Panc1 (cell line): ENCODE results near the gene MAMSTR. TPM values are rescaled to one million over a fixed set of nuclear protein-coding genes. Genes with fewer than 3 reads are reported as not detected.

Experiments
- ATAC-seq: fragments of 200-7000 bp; cut with Tn5 transposase; 2 replicates; pipeline ENCODE4 v1.9.1; 2020; ENCODE audit warnings: mild to moderate bottlenecking, moderate library complexity
- BruUV-seq: library from RNA; stranded (reverse); fragments of 400-500 nt; replicated peaks from 2 replicates; lab custom pipeline; 2021; lab: Mats Ljungman, UMichigan
- CTCF ChIA-PET: fragments of 300-600 bp; sonication (Branson Sonifier 250); formaldehyde crosslinking; loops from one replicate; lab custom pipeline; 2022; ENCODE audit warnings: antibody characterized with exemption; lab: Charles Lee
- POLR2A ChIA-PET: fragments of 300-600 bp; sonication (Branson Sonifier 250); formaldehyde crosslinking; loops from one replicate; lab custom pipeline; 2022; ENCODE audit warnings: antibody characterized with exemption; lab: Charles Lee
- DNase-seq: peaks from one replicate; pipeline ENCODE4 v3.0.0-alpha.2; 2010; ENCODE audit warnings: low read depth, low spot score
- H3K27ac ChIP-seq: 2 replicates; pipeline ENCODE4 v1.5.1; 2011; ENCODE audit warnings: mild to moderate bottlenecking, low read length, inconsistent platforms
- H3K27me3 ChIP-seq: fragments of 200-500 bp; sonication (Bioruptor generic); 2 replicates; pipeline ENCODE4 v1.6.0; 2014; ENCODE audit warnings: low read length, inconsistent platforms; ENCODE audit not compliant: control insufficient read depth, insufficient read depth
- H3K36me3 ChIP-seq: fragments of 200-500 bp; sonication (Bioruptor generic); 2 replicates; pipeline ENCODE4 v1.5.1; 2014; ENCODE audit warnings: inconsistent platforms, mild to moderate bottlenecking, low read length, moderate library complexity; ENCODE audit not compliant: control insufficient read depth, insufficient read depth
- H3K4me1 ChIP-seq: 2 replicates; pipeline ENCODE4 v1.5.1; 2011; ENCODE audit warnings: inconsistent platforms, mild to moderate bottlenecking, low read length, moderate library complexity; ENCODE audit not compliant: control insufficient read depth, insufficient read depth
- H3K4me3 ChIP-seq, 2 experiments: 2 replicates each; pipeline ENCODE4 v1.5.1; 2011 to 2012; ENCODE audit warnings: low read depth in 2 of 2, low read length in 2 of 2, mild to moderate bottlenecking in 2 of 2, inconsistent platforms in 1 of 2, moderate library complexity in 1 of 2
- H3K9me3 ChIP-seq: fragments of 200-500 bp; sonication (Bioruptor generic); 2 replicates; pipeline ENCODE4 v1.5.1; 2014; ENCODE audit warnings: low read depth, mild to moderate bottlenecking, inconsistent platforms, low read length, moderate library complexity; ENCODE audit not compliant: control insufficient read depth, insufficient read depth
- CTCF ChIP-seq: fragments of 450-650 bp; IDR thresholded peaks from 2 replicates; pipeline ENCODE4 v1.5.1; 2017; ENCODE audit warnings: mild to moderate bottlenecking
- POLR2AphosphoS5 ChIP-seq: IDR thresholded peaks from 2 replicates; pipeline ENCODE4 v1.6.1; 2012; ENCODE audit warnings: mild to moderate bottlenecking, low read depth, low read length, moderate library complexity
- REST ChIP-seq, 2 experiments: IDR thresholded peaks; 2 replicates each; pipeline ENCODE4 v1.6.1; 2011 to 2012; ENCODE audit warnings: low read depth in 2 of 2, control low read depth in 1 of 2, low read length in 1 of 2, mild to moderate bottlenecking in 1 of 2, moderate library complexity in 1 of 2; ENCODE audit not compliant: insufficient read depth in 1 of 2
- SIN3A ChIP-seq: IDR thresholded peaks from 2 replicates; pipeline ENCODE4 v1.6.1; 2012; ENCODE audit warnings: low read depth, mild to moderate bottlenecking, low read length, moderate library complexity, borderline replicate concordance; ENCODE audit not compliant: insufficient read depth
- TCF7L2 ChIP-seq: IDR thresholded peaks from 2 replicates; pipeline ENCODE4 v1.6.1; 2011; ENCODE audit warnings: mild to moderate bottlenecking, low read depth, low read length, inconsistent platforms
- in situ Hi-C: cut with HindIII; loops from 2 replicates; pipeline ENCODE4 v1.10.0; 2016; ENCODE audit warnings: low sequenced_read_pairs, low pct_unique_long_range_greater_than_20kb
- intact Hi-C: fragments of 100-400 bp; cut with micrococcal nuclease; formaldehyde crosslinking; loops from one replicate; pipeline ENCODE4 v1.10.0; 2022; ENCODE audit not compliant: unreplicated experiment
- total RNA-seq: library from RNA; stranded (reverse); gene quantifications from one replicate; pipeline ENCODE4 v1.2.1, GENCODE V29; 2021; ENCODE audit not compliant: unreplicated experiment

Gene MAMSTR
- total RNA-seq, 1 experiment from 2014 or later = 3.3 TPM

GRCh38 chr19:48735031-48735615 lies 15.6 kb upstream of the MAMSTR start:
- H3K4me3 ChIP-seq = no peak overlapping the region
- no peak overlapping the region for H3K27ac ChIP-seq
- intact Hi-C loops = no loop called here
- no peak for ATAC-seq
- BruUV-seq = no TSS peak
- DNase-seq = no peak
- POLR2A ChIA-PET = no interaction called here
- in situ Hi-C loops = no loop called here
- H3K4me1 ChIP-seq = no peaks in the 10 kb centered on the region
- H3K27me3 ChIP-seq = no peaks in the 10 kb centered on the region
- no peaks in the 10 kb centered on the region for H3K9me3 ChIP-seq
- no peaks in the 10 kb centered on the region for H3K36me3 ChIP-seq
- TF ChIP-seq CTCF (no peak), REST (IDR thresholded peaks at IDR 0.05; ENCODE audit: insufficient read depth in 1 of 2, low read depth in 2 of 2, low read length in 1 of 2) (no peak), SIN3A (no peak), POLR2AphosphoS5 (no peak), TCF7L2 (no peak)
- CTCF ChIA-PET = no interaction called here

GRCh38 chr19:48734625-48735024 lies 15.1 kb upstream of the MAMSTR start:
- POLR2A ChIA-PET = interaction anchor here (0.7 kb wide), 1 partner anchor 90 kb away, joined by 6 read pairs; no protein-coding TSS in a partner anchor
- H3K4me1 ChIP-seq = no peaks in the 10 kb centered on the region
- DNase-seq (no peak), ATAC-seq (no peak)
- no peak for TF ChIP-seq POLR2AphosphoS5
- no peak for TF ChIP-seq REST (IDR thresholded peaks at IDR 0.05; ENCODE audit: insufficient read depth in 1 of 2, low read depth in 2 of 2, low read length in 1 of 2)
- BruUV-seq = no TSS peak
- intact Hi-C loops = no loop called here
- no peaks in the 10 kb centered on the region for H3K27me3 ChIP-seq
- in situ Hi-C loops = no loop called here
- H3K9me3 ChIP-seq = no peaks in the 10 kb centered on the region
- CTCF ChIA-PET = no interaction called here
- H3K36me3 ChIP-seq = no peaks in the 10 kb centered on the region
- no peak overlapping the region for H3K27ac ChIP-seq
- H3K4me3 ChIP-seq = no peak overlapping the region
